Liver (tissue), 3 donors: ENCODE measurements around the gene GTF2F2.

Experiments
- EGR1 ChIP-seq, 2 donors: IDR thresholded peaks; 2 replicates each; pipeline ENCODE4 v1.6.1; 2016 to 2018; ENCODE audit warnings: antibody characterized with exemption in 2 of 2, low read depth in 2 of 2
- FOXA1 ChIP-seq: IDR thresholded peaks from 2 replicates; pipeline ENCODE4 v1.6.1; 2016; ENCODE audit warnings: antibody characterized with exemption
- GABPA ChIP-seq, 2 donors: IDR thresholded peaks in 1 of 2; conservative IDR thresholded peaks in 1 of 2; 2 replicates each; pipeline ENCODE4 v1.6.1; 2016; ENCODE audit warnings: antibody characterized with exemption in 2 of 2, mild to moderate bottlenecking in 1 of 2, moderate library complexity in 1 of 2
- HNF4A ChIP-seq, 2 donors: conservative IDR thresholded peaks; 2 replicates each; pipeline ENCODE4 v1.6.1; 2016; ENCODE audit warnings: antibody characterized with exemption in 2 of 2, mild to moderate bottlenecking in 2 of 2
- HNF4G ChIP-seq: IDR thresholded peaks from 2 replicates; pipeline ENCODE4 v1.6.1; 2016; ENCODE audit warnings: antibody characterized with exemption
- JUND ChIP-seq, 2 donors: IDR thresholded peaks; 2 replicates each; pipeline ENCODE4 v1.6.1; 2016; ENCODE audit warnings: antibody characterized with exemption in 2 of 2
- MAX ChIP-seq: IDR thresholded peaks from 2 replicates; pipeline ENCODE4 v1.6.1; 2016; ENCODE audit warnings: antibody characterized with exemption
- RAD21 ChIP-seq, 2 donors: IDR thresholded peaks; 2 replicates each; pipeline ENCODE4 v1.6.1; 2016; ENCODE audit warnings: antibody characterized with exemption in 2 of 2, mild to moderate bottlenecking in 2 of 2
- REST ChIP-seq: IDR thresholded peaks from 2 replicates; pipeline ENCODE4 v1.6.1; 2016; ENCODE audit warnings: antibody characterized with exemption, mild to moderate bottlenecking
- RXRA ChIP-seq, 2 donors: IDR thresholded peaks; 2 replicates each; pipeline ENCODE4 v1.6.1; 2017 to 2018; ENCODE audit warnings: antibody characterized with exemption in 2 of 2, mild to moderate bottlenecking in 1 of 2
- SP1 ChIP-seq: IDR thresholded peaks from 2 replicates; pipeline ENCODE4 v1.6.1; 2018; ENCODE audit warnings: antibody characterized with exemption, mild to moderate bottlenecking
- TAF1 ChIP-seq: conservative IDR thresholded peaks from 2 replicates; pipeline ENCODE4 v1.6.1; 2016; ENCODE audit warnings: antibody characterized with exemption, mild to moderate bottlenecking
- YY1 ChIP-seq: IDR thresholded peaks from 2 replicates; pipeline ENCODE4 v1.6.1; 2016; ENCODE audit warnings: antibody characterized with exemption, mild to moderate bottlenecking
- TF ChIP-seq, protein P1 (sequence below): fragments of 150-350 bp; IDR thresholded peaks from 2 replicates; pipeline ENCODE4 v1.5.1; 2017; ENCODE audit warnings: improper control_type of control experiment, low read depth, low read length; ENCODE audit not compliant: missing input control
- donor health status: healthy.
- donor health status: healthy.

DNA sequence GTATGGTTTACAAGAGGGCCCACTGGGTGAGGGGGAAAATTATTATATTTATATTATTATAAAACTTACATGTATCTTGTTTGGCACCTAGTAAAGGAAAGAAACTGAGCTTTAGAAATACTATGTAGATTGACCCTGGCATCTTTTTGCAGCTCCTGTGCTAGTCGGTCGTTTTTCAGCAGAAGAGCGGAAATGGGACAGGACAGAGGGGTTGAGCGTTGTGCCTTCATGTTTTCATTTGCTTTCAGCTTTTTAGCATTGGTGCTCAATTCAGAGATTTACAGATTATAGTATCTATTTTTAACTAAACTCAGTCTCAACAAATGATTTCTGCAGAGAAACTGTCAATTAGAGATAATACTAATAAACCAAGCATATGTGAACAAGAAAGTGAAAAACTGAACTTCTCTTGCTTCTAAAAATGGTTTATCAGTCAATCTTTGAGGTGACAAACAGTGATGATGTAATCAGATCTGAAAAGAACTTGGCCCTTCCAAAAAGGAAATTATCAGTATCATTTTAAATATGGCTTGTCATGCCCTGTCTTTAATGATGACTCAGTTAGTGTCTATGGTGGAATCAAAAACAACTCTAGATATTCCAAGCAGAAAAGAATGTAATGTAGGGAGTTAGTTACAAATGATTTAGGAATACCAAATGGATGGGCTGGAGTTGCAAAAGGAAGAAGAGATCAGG, 137.5 kb downstream of the GTF2F2 start:
- no peak for TF ChIP-seq REST
- TF ChIP-seq, protein P1, sequence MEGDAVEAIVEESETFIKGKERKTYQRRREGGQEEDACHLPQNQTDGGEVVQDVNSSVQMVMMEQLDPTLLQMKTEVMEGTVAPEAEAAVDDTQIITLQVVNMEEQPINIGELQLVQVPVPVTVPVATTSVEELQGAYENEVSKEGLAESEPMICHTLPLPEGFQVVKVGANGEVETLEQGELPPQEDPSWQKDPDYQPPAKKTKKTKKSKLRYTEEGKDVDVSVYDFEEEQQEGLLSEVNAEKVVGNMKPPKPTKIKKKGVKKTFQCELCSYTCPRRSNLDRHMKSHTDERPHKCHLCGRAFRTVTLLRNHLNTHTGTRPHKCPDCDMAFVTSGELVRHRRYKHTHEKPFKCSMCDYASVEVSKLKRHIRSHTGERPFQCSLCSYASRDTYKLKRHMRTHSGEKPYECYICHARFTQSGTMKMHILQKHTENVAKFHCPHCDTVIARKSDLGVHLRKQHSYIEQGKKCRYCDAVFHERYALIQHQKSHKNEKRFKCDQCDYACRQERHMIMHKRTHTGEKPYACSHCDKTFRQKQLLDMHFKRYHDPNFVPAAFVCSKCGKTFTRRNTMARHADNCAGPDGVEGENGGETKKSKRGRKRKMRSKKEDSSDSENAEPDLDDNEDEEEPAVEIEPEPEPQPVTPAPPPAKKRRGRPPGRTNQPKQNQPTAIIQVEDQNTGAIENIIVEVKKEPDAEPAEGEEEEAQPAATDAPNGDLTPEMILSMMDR = no peak
- no peak for TF ChIP-seq GABPA (IDR thresholded peaks at IDR 0.05 in 1 of 2, conservative IDR thresholded peaks at IDR 0.05 in 1 of 2)
- TF ChIP-seq MAX = no peak
- no peak for TF ChIP-seq EGR1 (IDR thresholded peaks at IDR 0.05; ENCODE audit: low read depth in 2 of 2)
- TF ChIP-seq RAD21 (IDR thresholded peaks at IDR 0.05) = no peak
- TF ChIP-seq HNF4G = no peak
- TF ChIP-seq FOXA1 = no peak
- no peak for TF ChIP-seq SP1
- no peak for TF ChIP-seq TAF1
- no peak for TF ChIP-seq RXRA (IDR thresholded peaks at IDR 0.05)
- no peak for TF ChIP-seq YY1
- no peak for TF ChIP-seq JUND (IDR thresholded peaks at IDR 0.05)
- TF ChIP-seq HNF4A (conservative IDR thresholded peaks at IDR 0.05) = no peak
